Fibroblast of lung (primary cell): Measurements from ENCODE around the gene RNASE12.

Experiments used
- CTCF ChIP-seq, 2 donors: IDR thresholded peaks in 1 of 2; conservative IDR thresholded peaks in 1 of 2; 1 replicate in 1 of 2; 2 replicates in 1 of 2; pipeline ENCODE4 v1.5.1; 2011 to 2012; ENCODE audit warnings: low read length in 2 of 2, control low read depth in 1 of 2, inconsistent platforms in 1 of 2, low read depth in 1 of 2, mild to moderate bottlenecking in 1 of 2
- EZH2 ChIP-seq: IDR thresholded peaks from 2 replicates; pipeline ENCODE4 v1.5.1; 2012; ENCODE audit warnings: low read length, control low read depth, mild to moderate bottlenecking; ENCODE audit errors: missing control alignments

- TF ChIP-seq CTCF (conservative IDR thresholded peaks at IDR 0.05 in 1 of 2, IDR thresholded peaks at IDR 0.05 in 1 of 2; ENCODE audit: low read depth in 1 of 2, low read length in 2 of 2) = no peak
- no peak for TF ChIP-seq EZH2
These were observed 23.1 kb upstream of the RNASE12 start for GRCh38 chr14:20614038-20614840.
